Esophagus squamous epithelium (tissue), 5 donors: ENCODE data around the gene FRMPD2. TPM values are rescaled to one million over a fixed set of nuclear protein-coding genes. Genes with fewer than 3 reads are reported as not detected.

Experiments
- DNase-seq: peaks from one replicate; lab custom pipeline; 2025; lab: John Stamatoyannopoulos, UW
- H3K27ac ChIP-seq, 4 donors: fragments of 200-600 bp; sonication (generic); one replicate each; pipeline ENCODE4 v1.5.1; 2016 to 2019; ENCODE audit warnings: mild to moderate bottlenecking in 1 of 4
- H3K27me3 ChIP-seq, 4 donors: fragments of 200-600 bp; sonication (generic); 1 replicate in 3 of 4; 2 replicates in 1 of 4; pipeline versions ENCODE4 v1.5.1 to v1.6.0; 2017 to 2021; ENCODE audit warnings: antibody characterized with exemption in 1 of 4
- H3K36me3 ChIP-seq, 3 donors: fragments of 200-600 bp; sonication (generic); one replicate each; pipeline ENCODE4 v1.5.1; 2016 to 2019
- H3K4me1 ChIP-seq, 3 donors: fragments of 200-600 bp; sonication (generic); one replicate each; pipeline ENCODE4 v1.5.1; 2017 to 2019
- H3K4me3 ChIP-seq, 4 donors: fragments of 200-600 bp; sonication (generic); 1 replicate in 3 of 4; 2 replicates in 1 of 4; pipeline ENCODE4 v1.5.1; 2016 to 2019; ENCODE audit warnings: mild to moderate bottlenecking in 2 of 4, moderate library complexity in 1 of 4
- H3K9me3 ChIP-seq, 3 donors: fragments of 200-600 bp; sonication (generic); one replicate each; pipeline ENCODE4 v1.5.1; 2016 to 2019
- CTCF ChIP-seq, 6 experiments: fragments of 450-650 bp in 4 of 6; fragments of 200-600 bp in 2 of 6; sonication (generic) in 2 of 6; IDR thresholded peaks; one replicate each; pipeline ENCODE4 v1.5.1; 2016 to 2019; ENCODE audit warnings: antibody characterized with exemption in 6 of 6, mild to moderate bottlenecking in 4 of 6, moderate library complexity in 4 of 6
- POLR2A ChIP-seq, 4 donors: fragments of 450-650 bp; IDR thresholded peaks; one replicate each; pipeline ENCODE4 v1.6.1; 2017; ENCODE audit warnings: antibody characterized with exemption in 4 of 4, mild to moderate bottlenecking in 4 of 4, moderate library complexity in 3 of 4
- WGBS, 2 donors: methylation state at CpG; one replicate each; pipeline ENCODE4 v1.1.5; 2018; 5-methylcytosine and 5-hydroxymethylcytosine counted together
- intact Hi-C: fragments of 100-400 bp; cut with DNase I; formaldehyde crosslinking; loops from one replicate; pipeline ENCODE4 v1.15.0; 2022
- total RNA-seq, 4 donors: library from RNA; depleted of rRNA; stranded (reverse); fragments of >200 nt; gene quantifications; one replicate each; pipeline ENCODE4 v1.1.0, GENCODE V29; 2016
- donor health status: DM: yes; HTN: yes; CAD: no.

FRMPD2 gene
- total RNA-seq, 4 donors from 2014 or later: not detected

- H3K27me3 ChIP-seq: no peaks in the 10 kb centered on the region
- DNase-seq: no peak
- WGBS, 2 donors: 28 to 41% methylated on average over 7 of the region's 7 CpGs
- intact Hi-C loops: no loop called here
- H3K4me3 ChIP-seq: no peak overlapping the region
- no peaks in the 10 kb centered on the region for H3K9me3 ChIP-seq
- H3K36me3 ChIP-seq: no peaks in the 10 kb centered on the region
- H3K27ac ChIP-seq: no peak overlapping the region
- H3K4me1 ChIP-seq: no peaks in the 10 kb centered on the region
- no peak for TF ChIP-seq POLR2A (IDR thresholded peaks at IDR 0.05)
- no peak for TF ChIP-seq CTCF (IDR thresholded peaks at IDR 0.05)
Observed at GRCh38 chr10:48243487-48243886, 31.0 kb downstream of the FRMPD2 start.

- H3K36me3 ChIP-seq: no peaks in the 10 kb centered on the region
- no peak for TF ChIP-seq CTCF (IDR thresholded peaks at IDR 0.05)
- TF ChIP-seq POLR2A (IDR thresholded peaks at IDR 0.05): no peak
- no peaks in the 10 kb centered on the region for H3K9me3 ChIP-seq
- H3K4me1 ChIP-seq: no peaks in the 10 kb centered on the region
- H3K4me3 ChIP-seq: no peak overlapping the region
- H3K27ac ChIP-seq: no peak overlapping the region
- intact Hi-C loops: no loop called here
- DNase-seq: no peak
- no peaks in the 10 kb centered on the region for H3K27me3 ChIP-seq
- WGBS, 2 donors: 83 to 85% methylated on average over 9 to 15 of the region's 15 CpGs
Observed at GRCh38 chr10:48242171-48242904, 32.2 kb downstream of the FRMPD2 start.

GRCh38 chr10:48241332-48241731 lies 33.2 kb downstream of the FRMPD2 start:
- Histone ChIP-seq H3K27me3 (no peaks in the 10 kb centered on the region), H3K4me1 (no peaks in the 10 kb centered on the region), H3K4me3 (no peak overlapping the region), H3K27ac (no peak overlapping the region), H3K36me3 (no peaks in the 10 kb centered on the region), H3K9me3 (no peaks in the 10 kb centered on the region)
- no peak for DNase-seq
- intact Hi-C loops: no loop called here
- TF ChIP-seq CTCF (IDR thresholded peaks at IDR 0.05) (no peak), POLR2A (IDR thresholded peaks at IDR 0.05) (no peak)

GRCh38 chr10:48240196-48240595 lies 34.3 kb downstream of the FRMPD2 start:
- 88 to 98% methylated on average over 7 of the region's 7 CpGs for WGBS, 2 donors
- no peak for DNase-seq
- Histone ChIP-seq H3K4me3 (no peak overlapping the region), H3K9me3 (no peaks in the 10 kb centered on the region), H3K27me3 (no peaks in the 10 kb centered on the region), H3K4me1 (no peaks in the 10 kb centered on the region), H3K27ac (no peak overlapping the region), H3K36me3 (no peaks in the 10 kb centered on the region)
- intact Hi-C loops: no loop called here
- TF ChIP-seq CTCF (IDR thresholded peaks at IDR 0.05) (no peak), POLR2A (IDR thresholded peaks at IDR 0.05) (no peak)

GRCh38 chr10:48239618-48240017 lies 34.9 kb downstream of the FRMPD2 start:
- Histone ChIP-seq H3K36me3 (no peaks in the 10 kb centered on the region), H3K27ac (no peak overlapping the region), H3K4me3 (no peak overlapping the region), H3K27me3 (no peaks in the 10 kb centered on the region), H3K4me1 (no peaks in the 10 kb centered on the region), H3K9me3 (no peaks in the 10 kb centered on the region)
- TF ChIP-seq CTCF (IDR thresholded peaks at IDR 0.05) (no peak), POLR2A (IDR thresholded peaks at IDR 0.05) (no peak)
- no peak for DNase-seq
- 70 to 71% methylated on average over 1 to 2 of the region's 2 CpGs for WGBS, 2 donors
- intact Hi-C loops: no loop called here
